ENCODE measurements around the gene ALPL. TPM values are rescaled to one million over a fixed set of nuclear protein-coding genes. Genes with fewer than 3 reads are reported as not detected.

The ALPL gene
- total and polyA plus RNA-seq, 12 donors: 21.9 to 752 (median 70.6) TPM

GRCh38 chr1:21620496-21620895 lies 111.3 kb downstream of the ALPL start:
- peaks cover 18 to 42% of the 10 kb centered on the region in 2 donors for H3K4me1 ChIP-seq (replicated peaks in 1 of 2)
- no peak overlapping the region for H3K4me3 ChIP-seq
- TF ChIP-seq POLR2A (IDR thresholded peaks at IDR 0.05) (no peak), CTCF (IDR thresholded peaks at IDR 0.05) (no peak)
- no peaks in the 10 kb centered on the region for H3K36me3 ChIP-seq (replicated peaks in 1 of 2)
- DNase-seq: peak in 5 of 7 donors; percentile 45 to 62 (median 54)
- H3K27ac ChIP-seq: peak overlapping the region in 3 of 5 donors; percentile 39 to 62 (median 61)
- 17 to 26% (median 19%) methylated on average over 1 to 16 of the region's 16 CpGs for WGBS, 4 donors
- intact Hi-C loops (cut with DNase I): no loop called here
- no peaks in the 10 kb centered on the region for H3K9me3 ChIP-seq (replicated peaks in 1 of 3)
- H3K27me3 ChIP-seq: no peaks in the 10 kb centered on the region

GRCh38 chr1:21621051-21621450 lies 111.8 kb downstream of the ALPL start:
- WGBS, 4 donors: 70 to 86% (median 75%) methylated on average over 3 to 7 of the region's 7 CpGs
- Histone ChIP-seq H3K4me1 (replicated peaks in 1 of 2) (peaks cover 18 to 42% of the 10 kb centered on the region in 2 donors), H3K9me3 (replicated peaks in 1 of 3) (no peaks in the 10 kb centered on the region), H3K36me3 (replicated peaks in 1 of 2) (no peaks in the 10 kb centered on the region), H3K4me3 (no peak overlapping the region), H3K27me3 (no peaks in the 10 kb centered on the region), H3K27ac (peak overlapping the region in 2 of 5 donors; percentile 61 to 62)
- no peak for DNase-seq
- intact Hi-C loops (cut with DNase I): no loop called here
- TF ChIP-seq POLR2A (IDR thresholded peaks at IDR 0.05) (no peak), CTCF (IDR thresholded peaks at IDR 0.05) (no peak)

- no peak overlapping the region for H3K27ac ChIP-seq
- H3K4me3 ChIP-seq: no peak overlapping the region
- H3K9me3 ChIP-seq (replicated peaks in 1 of 3): no peaks in the 10 kb centered on the region
- no peaks in the 10 kb centered on the region for H3K36me3 ChIP-seq (replicated peaks in 1 of 2)
- TF ChIP-seq CTCF (IDR thresholded peaks at IDR 0.05) (no peak), POLR2A (IDR thresholded peaks at IDR 0.05) (no peak)
- intact Hi-C loops (cut with DNase I): no loop called here
- 47 to 73% (median 48%) methylated on average over 4 to 39 of the region's 39 CpGs; no CpG with 5 or more reads in 1 of the 4 donors for WGBS, 4 donors
- peaks cover 12 to 34% of the 10 kb centered on the region in 2 donors for H3K4me1 ChIP-seq (replicated peaks in 1 of 2)
- DNase-seq: no peak
- no peaks in the 10 kb centered on the region for H3K27me3 ChIP-seq
Measured at GRCh38 chr1:21621761-21622436, 112.7 kb downstream of the ALPL start.

- intact Hi-C loops (cut with DNase I): no loop called here
- no peaks in the 10 kb centered on the region for H3K36me3 ChIP-seq (replicated peaks in 1 of 2)
- WGBS, 4 donors: 26 to 69% (median 35%) methylated on average over 8 to 62 of the region's 62 CpGs
- no peaks in the 10 kb centered on the region for H3K27me3 ChIP-seq
- peaks cover 12 to 34% of the 10 kb centered on the region in 2 donors for H3K4me1 ChIP-seq (replicated peaks in 1 of 2)
- TF ChIP-seq CTCF (IDR thresholded peaks at IDR 0.05) (no peak), POLR2A (IDR thresholded peaks at IDR 0.05) (no peak)
- no peak for DNase-seq
- no peaks in the 10 kb centered on the region for H3K9me3 ChIP-seq (replicated peaks in 1 of 3)
- peak overlapping the region in 2 of 5 donors; percentile 21 to 51 for H3K27ac ChIP-seq
- H3K4me3 ChIP-seq: no peak overlapping the region
Measured at GRCh38 chr1:21622466-21623315, 113.5 kb downstream of the ALPL start.
